Cardiac ventricle fibroblast (primary cell): ENCODE data around the gene FCRLA. TPM values are rescaled to one million over a fixed set of nuclear protein-coding genes. Genes with fewer than 3 reads are reported as not detected.

Experiments
- total RNA-seq: library from RNA; depleted of rRNA; stranded (reverse); fragments of >200 nt; gene quantifications from 2 replicates; pipeline ENCODE4 v1.2.3, GENCODE V29; 2015

Gene FCRLA, protein sequence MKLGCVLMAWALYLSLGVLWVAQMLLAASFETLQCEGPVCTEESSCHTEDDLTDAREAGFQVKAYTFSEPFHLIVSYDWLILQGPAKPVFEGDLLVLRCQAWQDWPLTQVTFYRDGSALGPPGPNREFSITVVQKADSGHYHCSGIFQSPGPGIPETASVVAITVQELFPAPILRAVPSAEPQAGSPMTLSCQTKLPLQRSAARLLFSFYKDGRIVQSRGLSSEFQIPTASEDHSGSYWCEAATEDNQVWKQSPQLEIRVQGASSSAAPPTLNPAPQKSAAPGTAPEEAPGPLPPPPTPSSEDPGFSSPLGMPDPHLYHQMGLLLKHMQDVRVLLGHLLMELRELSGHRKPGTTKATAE
- total RNA-seq: not detected in 2 replicates

DNA sequence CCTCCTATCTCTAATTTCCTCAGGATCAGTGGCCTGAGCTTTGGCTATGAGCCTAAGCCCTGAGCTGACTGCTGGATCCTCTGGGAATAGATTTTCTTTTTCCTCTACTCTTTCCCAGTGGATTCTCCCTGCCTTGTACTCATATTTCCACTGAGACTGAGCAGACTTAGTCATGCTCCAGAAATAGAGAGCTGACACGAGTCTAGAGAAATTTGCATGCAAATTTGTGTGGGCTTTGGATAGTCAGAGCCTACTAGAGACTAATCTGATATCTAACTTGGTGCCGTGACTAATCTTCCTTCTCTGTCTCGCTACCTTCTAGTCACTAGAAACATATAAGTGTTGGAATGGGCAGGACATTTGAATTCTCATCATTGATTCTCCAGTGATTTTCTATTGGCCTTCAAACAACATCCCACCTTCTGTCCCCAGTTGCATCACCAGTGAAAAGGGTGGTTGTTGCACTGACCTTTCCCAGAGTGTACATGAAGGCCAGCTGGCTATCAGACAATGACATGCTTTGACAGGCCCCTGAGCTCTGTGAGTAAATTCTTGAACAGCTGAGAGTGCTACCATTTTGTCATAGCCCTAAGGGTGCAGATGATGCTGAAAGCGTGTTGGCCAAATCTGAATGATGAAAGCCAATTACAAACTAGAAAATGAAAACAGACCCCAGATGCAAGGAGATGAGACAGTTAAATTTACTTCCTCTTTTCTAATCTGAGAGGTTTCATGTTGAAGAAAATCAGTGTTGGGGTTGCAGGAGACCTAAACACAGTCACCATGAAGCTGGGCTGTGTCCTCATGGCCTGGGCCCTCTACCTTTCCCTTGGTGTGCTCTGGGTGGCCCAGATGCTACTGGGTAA is at the start of gene FCRLA:
TSS of gene FCRLA (plus strand) at position 748 of the 866 bp plus-strand sequence. CDS start at position 784, 36 bp downstream.

DNA sequence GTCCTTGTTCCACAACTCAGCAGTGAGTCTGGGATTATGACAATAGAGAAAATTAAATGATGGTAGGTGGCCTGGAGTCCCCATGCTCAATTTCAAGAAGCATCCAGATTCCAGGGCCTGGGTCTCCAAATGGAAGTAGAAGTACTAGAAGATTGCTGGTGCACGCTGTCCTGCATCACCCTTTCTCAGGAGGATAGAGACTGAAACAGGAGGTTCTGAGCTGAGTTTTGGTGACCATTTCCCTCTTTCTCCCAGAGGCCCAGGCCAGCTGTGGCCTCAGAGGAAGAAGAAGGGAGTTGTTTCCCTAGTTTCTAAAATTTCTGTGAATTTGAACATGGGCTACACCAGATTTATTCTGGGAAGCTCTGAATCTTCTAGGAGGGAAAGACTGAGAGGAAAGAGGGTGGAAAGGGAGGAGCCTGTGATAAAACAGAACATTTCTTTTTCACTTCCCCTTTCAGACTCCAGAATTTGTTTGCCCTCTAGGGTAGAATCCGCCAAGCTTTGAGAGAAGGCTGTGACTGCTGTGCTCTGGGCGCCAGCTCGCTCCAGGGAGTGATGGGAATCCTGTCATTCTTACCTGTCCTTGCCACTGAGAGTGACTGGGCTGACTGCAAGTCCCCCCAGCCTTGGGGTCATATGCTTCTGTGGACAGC is 44.2 kb upstream of the FCRLA start, which contains the start of gene FCGR2B:
TSS of gene FCGR2B (plus strand) at position 460 of the 656 bp plus-strand sequence. CDS start at position 559, 99 bp downstream.

DNA sequence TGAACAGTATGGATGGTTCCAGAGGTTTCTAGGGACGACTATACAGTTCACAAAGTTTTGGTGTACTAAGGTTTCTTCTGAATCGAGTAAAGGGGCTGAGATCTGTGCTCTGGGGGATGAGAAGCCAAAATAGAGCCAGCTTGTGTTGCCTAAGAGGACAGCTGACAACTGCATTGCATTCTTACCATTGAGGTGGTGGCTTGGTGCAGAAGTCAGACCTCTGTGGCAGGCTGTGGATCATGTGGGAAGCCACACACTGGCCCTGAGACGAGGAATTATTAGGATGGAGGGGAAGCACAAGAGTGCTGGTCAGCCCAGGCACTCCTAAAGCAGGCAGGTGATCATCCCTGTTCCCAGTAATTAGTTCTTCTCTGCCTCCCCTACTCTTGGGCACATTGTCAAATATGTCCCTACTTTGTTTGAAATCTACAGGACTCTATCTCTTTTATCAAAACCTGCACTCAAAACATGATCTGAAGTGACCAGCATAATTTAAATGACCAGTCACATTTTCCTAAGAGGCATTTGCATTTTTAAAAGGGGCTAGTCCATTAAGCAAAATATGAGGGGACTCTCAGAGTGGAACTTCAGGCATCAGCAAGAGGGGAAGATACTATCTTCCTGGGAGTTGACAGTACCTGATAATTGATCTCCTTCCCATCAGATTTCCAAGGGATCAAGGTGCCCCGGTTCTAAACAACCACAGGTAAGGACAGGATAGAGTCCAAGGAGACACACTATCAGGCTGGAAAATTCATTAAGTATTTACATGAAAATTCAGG is 14.1 kb downstream of the FCRLA start, which contains the start of gene FCRLB:
TSS of gene FCRLB (plus strand) at position 589 of the 782 bp plus-strand sequence. CDS start 1,129 bp downstream, outside the sequence.

DNA sequence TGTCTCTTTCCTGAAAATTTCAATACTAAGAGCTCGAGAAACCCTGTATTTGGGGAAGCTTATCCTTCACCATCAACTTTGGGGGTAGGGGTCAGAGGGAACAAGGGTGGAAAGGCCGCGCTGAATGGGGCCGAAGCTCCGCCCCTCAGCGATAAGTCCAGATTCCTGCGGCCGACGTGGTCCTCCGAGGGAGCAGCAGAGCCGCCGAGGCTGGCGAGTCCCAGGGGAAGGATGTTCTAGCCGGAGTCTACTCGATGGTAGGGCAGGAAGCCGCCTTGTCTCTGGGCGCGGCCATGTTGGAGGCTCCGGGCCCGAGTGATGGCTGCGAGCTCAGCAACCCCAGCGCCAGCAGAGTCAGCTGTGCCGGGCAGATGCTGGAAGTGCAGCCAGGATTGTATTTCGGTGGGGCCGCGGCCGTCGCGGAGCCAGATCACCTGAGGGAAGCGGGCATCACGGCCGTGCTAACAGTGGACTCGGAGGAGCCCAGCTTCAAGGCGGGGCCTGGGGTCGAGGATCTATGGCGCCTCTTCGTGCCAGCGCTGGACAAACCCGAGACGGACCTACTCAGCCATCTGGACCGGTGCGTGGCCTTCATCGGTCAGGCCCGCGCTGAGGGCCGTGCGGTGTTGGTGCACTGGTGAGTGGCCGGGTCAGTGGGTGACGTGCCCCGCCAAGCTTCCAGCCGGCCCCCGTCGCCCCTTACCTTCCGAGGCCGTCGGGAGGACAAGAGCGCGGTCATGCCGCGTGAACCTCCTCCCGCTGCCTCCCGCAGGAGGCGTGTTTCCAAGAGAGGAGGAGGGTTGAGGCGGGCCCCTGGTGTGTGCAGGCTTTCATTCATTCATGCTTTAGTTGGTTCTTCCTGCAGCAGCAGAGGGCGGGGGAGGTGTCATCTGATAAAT is 42.7 kb downstream of the FCRLA start, which contains the start of gene DUSP12:
TSS of gene DUSP12 (plus strand) at position 278 of the 899 bp plus-strand sequence. CDS start at position 294, 16 bp downstream.

Other genes with a start within 250 kb of the FCRLA start
- gene FCGR2A, start 201.8 kb upstream of the FCRLA start, total RNA-seq: not detected in 2 replicates
- 0.05 TPM in 1 of 2 replicates, not detected in the other for gene HSPA6, start 182.7 kb upstream of the FCRLA start, total RNA-seq
- not detected in 2 replicates for gene FCGR3A, start 157.4 kb upstream of the FCRLA start, total RNA-seq
- gene FCGR3B, start 76.1 kb upstream of the FCRLA start, total RNA-seq: not detected in 2 replicates
- gene FCGR2B, start 44.1 kb upstream of the FCRLA start, total RNA-seq: not detected in 2 replicates
- 1.4 and 3.0 TPM in 2 replicates for gene FCRLB, start 14.3 kb downstream of the FCRLA start, total RNA-seq
- gene DUSP12, start 42.6 kb downstream of the FCRLA start, total RNA-seq: 14.6 and 21.6 TPM in 2 replicates
- gene ATF6, start 59.1 kb downstream of the FCRLA start, total RNA-seq: 13.4 TPM in 2 replicates